Activated CD8-positive, alpha-beta memory T cell treated with anti-CD3 and anti-CD28 coated beads, Interleukin-2, amount 50 U/mL, for 48 hours (primary cell): Measurements from ENCODE around the gene MAU2.

Experiments
- DNase-seq: peaks from one replicate; pipeline ENCODE4 v3.0.0-alpha.2; 2020

Gene MAU2

GRCh38 chr19:19308373-19308772 is 12.3 kb upstream of the MAU2 start:
- DNase-seq, result no peak

GRCh38 chr19:19315444-19315843 is 5.2 kb upstream of the MAU2 start:
- DNase-seq, result no peak

- no peak for DNase-seq
Measured at GRCh38 chr19:19316082-19316481, 4.5 kb upstream of the MAU2 start.

GRCh38 chr19:19319732-19320360 is 783 bp upstream of the MAU2 start:
- no peak for DNase-seq

DNA sequence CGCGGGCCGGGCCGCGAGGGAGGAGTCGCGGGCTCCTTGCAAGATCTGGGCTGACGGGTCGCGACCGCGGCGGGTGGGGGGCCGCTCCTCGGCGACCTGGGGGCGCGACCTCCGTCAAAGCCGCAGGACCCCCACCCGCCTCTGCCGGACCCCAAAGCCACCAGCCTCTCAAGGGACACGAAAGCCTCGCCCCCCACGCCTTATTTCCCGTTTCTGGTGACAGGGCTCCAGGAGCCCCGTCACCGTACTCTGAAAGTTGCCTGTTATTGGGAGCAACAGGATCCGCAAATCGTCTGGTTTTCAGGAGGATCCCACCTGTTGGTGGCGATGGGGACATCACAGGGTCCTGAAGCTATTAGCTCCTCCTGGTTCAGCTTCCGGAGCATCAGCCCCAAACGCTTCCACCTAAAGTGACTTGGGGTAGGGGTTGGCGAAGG is 530 bp downstream of the MAU2 start:
- DNase-seq, result no peak

GRCh38 chr19:19324059-19324770 is 3.6 kb downstream of the MAU2 start:
- no peak for DNase-seq

GRCh38 chr19:19327672-19328071 is 7.0 kb downstream of the MAU2 start:
- DNase-seq, result no peak

- no peak for DNase-seq
Measured at GRCh38 chr19:19329126-19329525, 8.5 kb downstream of the MAU2 start.

DNA sequence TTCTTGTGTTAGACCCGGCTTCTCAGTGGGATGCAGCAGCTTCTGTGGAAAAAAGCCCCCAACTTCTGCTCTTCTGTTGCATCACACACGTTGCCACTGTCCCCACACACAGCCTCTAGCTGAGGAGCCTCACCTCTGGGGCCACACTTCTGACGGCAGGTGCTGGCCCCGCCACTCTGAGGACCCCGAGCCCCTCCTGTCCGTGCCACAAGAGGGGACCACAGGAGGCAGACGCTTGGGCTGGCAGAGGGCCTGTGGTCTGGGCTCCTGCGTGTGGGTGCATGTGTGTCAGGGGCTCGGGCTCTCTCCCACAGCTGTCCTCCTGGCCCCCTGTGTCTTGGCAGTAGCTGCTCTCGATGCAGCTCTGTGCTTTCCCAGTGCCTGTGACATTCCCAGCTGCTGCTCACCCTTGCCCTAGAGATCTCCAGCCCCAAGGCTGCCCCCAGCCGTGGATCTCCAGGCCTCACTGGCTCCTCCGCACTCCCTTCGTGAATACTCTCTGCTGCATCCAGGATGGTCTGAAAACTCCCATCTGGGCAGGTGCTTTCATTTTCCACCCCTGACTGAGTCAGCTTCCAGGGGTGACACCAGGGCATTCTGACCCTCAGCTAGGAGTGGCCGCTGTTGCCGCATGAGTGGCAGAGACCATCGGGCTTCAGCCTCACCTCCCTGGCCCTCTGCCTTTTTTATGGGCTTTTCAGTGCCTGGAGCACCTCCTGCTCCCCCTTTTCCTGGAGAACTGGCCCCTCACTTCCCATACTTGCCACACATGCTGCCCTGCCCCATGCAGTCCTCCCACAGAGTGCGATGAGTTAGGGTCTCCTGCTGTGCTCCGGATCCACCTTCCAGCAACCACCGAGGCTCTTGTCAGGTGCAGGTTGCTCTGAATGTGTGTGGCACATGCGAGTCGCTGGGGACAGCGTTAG is 13.7 kb downstream of the MAU2 start:
- DNase-seq, result no peak

DNA sequence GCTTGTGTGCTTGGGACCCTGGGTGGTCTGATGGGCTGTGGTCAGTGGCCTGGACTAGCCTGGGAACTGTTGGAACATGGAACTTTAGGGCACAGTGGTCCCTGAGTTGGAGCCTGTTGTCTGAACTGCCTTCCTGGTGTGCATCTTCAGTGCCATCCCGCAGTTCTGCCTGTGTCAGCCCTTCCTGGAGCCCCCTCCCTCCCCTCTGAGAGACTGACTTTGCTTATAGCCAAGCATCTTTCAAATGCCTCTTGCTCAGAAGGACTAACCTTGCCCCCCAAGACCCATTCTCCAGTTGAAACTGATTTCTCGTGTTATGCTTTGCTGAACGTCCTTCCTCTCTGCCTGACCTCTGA is 14.3 kb downstream of the MAU2 start:
- DNase-seq, result no peak

- no peak for DNase-seq
Measured at GRCh38 chr19:19335408-19336158, 15.0 kb downstream of the MAU2 start.

DNA sequence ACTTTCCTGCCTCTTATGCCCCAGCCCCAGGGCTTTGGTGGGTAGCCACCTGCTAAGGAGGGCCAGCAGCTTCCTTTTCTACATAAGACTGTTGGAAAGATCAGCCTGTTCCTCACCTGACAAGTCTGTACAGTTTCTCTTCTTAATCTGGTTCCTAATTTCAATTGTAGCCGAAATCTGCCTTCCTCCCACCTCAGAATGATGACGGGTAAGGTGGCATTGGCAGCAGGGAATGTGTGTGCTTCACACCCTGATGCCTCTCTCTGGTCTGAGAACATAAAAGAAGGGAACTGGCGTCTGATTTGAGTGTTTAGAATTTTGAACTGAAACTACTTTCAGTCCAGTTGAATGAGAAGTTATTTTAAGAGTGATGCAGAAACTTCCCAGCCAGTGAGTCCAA is 16.0 kb downstream of the MAU2 start:
- no peak for DNase-seq

- no peak for DNase-seq
Measured at GRCh38 chr19:19337120-19337519, 16.5 kb downstream of the MAU2 start.

DNA sequence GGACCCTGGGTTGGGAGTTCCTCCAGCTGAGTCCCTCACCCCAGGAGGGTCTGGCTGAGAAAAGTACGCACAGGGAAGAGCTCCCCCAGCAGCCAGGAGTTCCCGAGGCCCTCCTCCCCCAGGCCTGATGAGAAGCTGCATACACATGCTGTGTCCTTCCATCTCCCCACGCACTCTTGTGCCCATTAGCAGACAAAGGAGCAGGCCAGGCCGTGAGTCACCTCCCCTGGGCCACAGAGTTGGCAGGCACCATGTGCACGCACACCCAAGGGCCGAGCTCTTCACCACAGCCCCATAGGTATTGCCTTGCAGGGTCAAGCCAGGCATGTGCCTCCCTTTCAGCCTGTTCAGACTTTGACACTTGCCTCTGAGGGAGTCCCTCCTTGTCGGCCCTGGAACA is 17.5 kb downstream of the MAU2 start:
- no peak for DNase-seq

- DNase-seq, result no peak
Measured at GRCh38 chr19:19341026-19341425, 20.4 kb downstream of the MAU2 start.

- no peak for DNase-seq
Measured at GRCh38 chr19:19342086-19343015, 21.7 kb downstream of the MAU2 start.

DNA sequence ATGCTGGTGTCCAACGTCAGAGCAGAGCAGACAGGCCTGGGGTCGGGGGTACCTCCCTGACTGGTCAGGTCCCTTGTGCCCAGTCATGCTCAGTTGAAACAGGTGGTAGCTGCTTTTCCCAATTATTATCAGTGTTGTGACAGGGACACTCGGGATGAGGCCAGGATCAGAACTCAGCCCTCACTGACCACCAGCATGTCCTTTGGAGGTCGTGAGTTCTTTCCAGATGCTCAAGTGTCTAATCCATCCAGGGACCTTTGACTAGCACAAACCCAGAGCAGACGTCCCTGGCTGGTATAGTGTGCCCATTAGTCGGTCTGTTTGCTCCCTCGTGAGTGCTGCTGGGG is 22.4 kb downstream of the MAU2 start:
- no peak for DNase-seq

DNA sequence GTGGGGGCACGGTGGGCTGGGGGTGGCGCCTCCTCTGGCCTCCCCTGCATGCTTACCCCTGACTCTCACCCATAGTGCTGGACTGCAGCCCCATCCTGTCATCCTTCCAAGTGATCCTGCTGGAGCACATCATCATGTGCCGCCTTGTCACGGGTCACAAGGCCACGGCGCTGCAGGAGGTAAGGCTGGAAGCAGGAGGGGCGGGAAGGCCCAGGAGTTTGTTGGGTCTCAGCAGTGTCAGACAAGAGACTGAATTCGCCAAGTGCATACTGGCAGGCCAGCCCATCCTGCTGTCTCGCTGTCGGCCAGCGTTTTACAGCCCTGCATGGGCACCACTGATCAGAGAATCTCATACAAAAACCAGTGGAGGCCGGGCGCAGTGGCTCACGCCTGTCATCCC is 23.1 kb downstream of the MAU2 start:
- no peak for DNase-seq

- DNase-seq, result no peak
Measured at GRCh38 chr19:19345232-19345631, 24.6 kb downstream of the MAU2 start.

DNA sequence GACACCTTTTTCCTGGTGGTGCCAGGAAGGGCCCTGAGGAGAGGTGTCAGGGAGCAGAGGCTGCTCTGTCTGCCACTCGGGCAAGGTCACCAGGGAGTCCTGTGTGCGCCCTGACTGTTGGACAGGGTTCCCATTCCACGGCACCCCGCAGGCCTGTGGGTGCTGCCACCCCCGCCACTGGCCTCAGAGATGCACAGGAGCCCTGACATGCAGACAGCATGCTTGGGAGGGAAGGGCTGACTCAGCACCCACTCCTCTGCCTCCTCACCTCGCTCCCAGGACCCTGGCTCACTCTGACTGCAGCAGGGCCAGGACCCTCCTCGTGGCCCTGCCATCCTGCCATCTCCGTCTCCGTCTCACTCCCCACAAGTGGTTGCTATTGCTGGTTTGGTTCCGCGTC is 25.3 kb downstream of the MAU2 start:
- no peak for DNase-seq

- no peak for DNase-seq
Measured at GRCh38 chr19:19347401-19348110, 26.9 kb downstream of the MAU2 start.
